Tibial nerve (tissue), 4 donors: ENCODE measurements around the gene UGT1A9.

ENCODE experiments used
- EP300 ChIP-seq, 2 donors: sonication (generic); formaldehyde crosslinking; IDR thresholded peaks; one replicate each; pipeline ENCODE4 v1.6.1; 2017; ENCODE audit warnings: antibody characterized with exemption in 2 of 2, mild to moderate bottlenecking in 1 of 2
- POLR2A ChIP-seq, 2 donors: fragments of 450-650 bp; IDR thresholded peaks; one replicate each; pipeline ENCODE4 v1.6.1; 2017; ENCODE audit warnings: antibody characterized with exemption in 2 of 2, mild to moderate bottlenecking in 2 of 2, moderate library complexity in 2 of 2
- TF ChIP-seq, protein P1 (sequence below), 5 experiments: fragments of 200-600 bp in 3 of 5; fragments of 450-650 bp in 2 of 5; sonication (generic) in 3 of 5; IDR thresholded peaks; one replicate each; pipeline ENCODE4 v1.5.1; 2016 to 2019; ENCODE audit warnings: antibody characterized with exemption in 5 of 5, mild to moderate bottlenecking in 3 of 5, moderate library complexity in 2 of 5

GRCh38 chr2:233794128-233794658, 122.5 kb downstream of the UGT1A9 start:
- TF ChIP-seq, protein P1, sequence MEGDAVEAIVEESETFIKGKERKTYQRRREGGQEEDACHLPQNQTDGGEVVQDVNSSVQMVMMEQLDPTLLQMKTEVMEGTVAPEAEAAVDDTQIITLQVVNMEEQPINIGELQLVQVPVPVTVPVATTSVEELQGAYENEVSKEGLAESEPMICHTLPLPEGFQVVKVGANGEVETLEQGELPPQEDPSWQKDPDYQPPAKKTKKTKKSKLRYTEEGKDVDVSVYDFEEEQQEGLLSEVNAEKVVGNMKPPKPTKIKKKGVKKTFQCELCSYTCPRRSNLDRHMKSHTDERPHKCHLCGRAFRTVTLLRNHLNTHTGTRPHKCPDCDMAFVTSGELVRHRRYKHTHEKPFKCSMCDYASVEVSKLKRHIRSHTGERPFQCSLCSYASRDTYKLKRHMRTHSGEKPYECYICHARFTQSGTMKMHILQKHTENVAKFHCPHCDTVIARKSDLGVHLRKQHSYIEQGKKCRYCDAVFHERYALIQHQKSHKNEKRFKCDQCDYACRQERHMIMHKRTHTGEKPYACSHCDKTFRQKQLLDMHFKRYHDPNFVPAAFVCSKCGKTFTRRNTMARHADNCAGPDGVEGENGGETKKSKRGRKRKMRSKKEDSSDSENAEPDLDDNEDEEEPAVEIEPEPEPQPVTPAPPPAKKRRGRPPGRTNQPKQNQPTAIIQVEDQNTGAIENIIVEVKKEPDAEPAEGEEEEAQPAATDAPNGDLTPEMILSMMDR (IDR thresholded peaks at IDR 0.05), result no peak
- no peak for TF ChIP-seq POLR2A (IDR thresholded peaks at IDR 0.05)
- no peak for TF ChIP-seq EP300 (IDR thresholded peaks at IDR 0.05)
